ENCODE data around the gene WDR48.
"Not testable (repeated sequence)": the region's sequence is repeated elsewhere in the genome, so short reads cannot be mapped to it uniquely, and the experiment has no call there.

The WDR48 gene

GRCh38 chr3:39028546-39028945, 23.3 kb upstream of the WDR48 start:
- H3K4me3 ChIP-seq (ENCODE audit: low read depth, low read length) = no peak overlapping the region
- no peak for DNase-seq (ENCODE audit: low read depth)
- TF ChIP-seq, protein P1, sequence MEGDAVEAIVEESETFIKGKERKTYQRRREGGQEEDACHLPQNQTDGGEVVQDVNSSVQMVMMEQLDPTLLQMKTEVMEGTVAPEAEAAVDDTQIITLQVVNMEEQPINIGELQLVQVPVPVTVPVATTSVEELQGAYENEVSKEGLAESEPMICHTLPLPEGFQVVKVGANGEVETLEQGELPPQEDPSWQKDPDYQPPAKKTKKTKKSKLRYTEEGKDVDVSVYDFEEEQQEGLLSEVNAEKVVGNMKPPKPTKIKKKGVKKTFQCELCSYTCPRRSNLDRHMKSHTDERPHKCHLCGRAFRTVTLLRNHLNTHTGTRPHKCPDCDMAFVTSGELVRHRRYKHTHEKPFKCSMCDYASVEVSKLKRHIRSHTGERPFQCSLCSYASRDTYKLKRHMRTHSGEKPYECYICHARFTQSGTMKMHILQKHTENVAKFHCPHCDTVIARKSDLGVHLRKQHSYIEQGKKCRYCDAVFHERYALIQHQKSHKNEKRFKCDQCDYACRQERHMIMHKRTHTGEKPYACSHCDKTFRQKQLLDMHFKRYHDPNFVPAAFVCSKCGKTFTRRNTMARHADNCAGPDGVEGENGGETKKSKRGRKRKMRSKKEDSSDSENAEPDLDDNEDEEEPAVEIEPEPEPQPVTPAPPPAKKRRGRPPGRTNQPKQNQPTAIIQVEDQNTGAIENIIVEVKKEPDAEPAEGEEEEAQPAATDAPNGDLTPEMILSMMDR (conservative IDR thresholded peaks at IDR 0.05; ENCODE audit: low read depth, low read length) = no peak

DNA sequence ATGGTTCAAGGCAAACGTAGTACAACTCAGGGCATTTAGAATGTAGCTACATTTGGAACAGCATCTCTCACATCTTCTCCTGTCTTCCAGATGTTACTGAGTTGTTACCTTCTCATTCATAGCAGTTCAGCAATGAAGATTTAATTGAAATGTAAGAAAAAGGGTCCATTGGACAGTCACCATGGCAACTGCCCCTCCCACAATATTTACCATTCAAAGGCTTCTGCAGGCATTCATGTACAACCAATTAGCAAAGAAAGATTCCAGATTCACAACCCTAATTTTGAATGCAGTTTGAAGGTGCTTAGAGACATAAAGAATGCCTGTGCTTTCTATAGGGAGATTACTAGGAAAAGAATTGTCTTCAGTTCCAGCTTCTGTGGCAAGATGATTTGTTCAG, 22.3 kb upstream of the WDR48 start:
- TF ChIP-seq, protein P1 (conservative IDR thresholded peaks at IDR 0.05; ENCODE audit: low read depth, low read length) = no peak
- no peak for DNase-seq (ENCODE audit: low read depth)
- H3K4me3 ChIP-seq (ENCODE audit: low read depth, low read length) = no peak overlapping the region

- H3K4me3 ChIP-seq (ENCODE audit: low read depth, low read length) = no peak overlapping the region
- TF ChIP-seq, protein P1 (conservative IDR thresholded peaks at IDR 0.05; ENCODE audit: low read depth, low read length) = no peak
- DNase-seq (ENCODE audit: low read depth) = peak; percentile 82
Observed at GRCh38 chr3:39038165-39038564, 13.7 kb upstream of the WDR48 start.

GRCh38 chr3:39050029-39050428, 1.8 kb upstream of the WDR48 start:
- TF ChIP-seq, protein P1 (conservative IDR thresholded peaks at IDR 0.05; ENCODE audit: low read depth, low read length) = no peak
- no peak for DNase-seq (ENCODE audit: low read depth)
- H3K4me3 ChIP-seq (ENCODE audit: low read depth, low read length) = no peak overlapping the region

- H3K4me3 ChIP-seq (ENCODE audit: low read depth, low read length) = peak overlapping the region; percentile 78
- TF ChIP-seq, protein P1 (conservative IDR thresholded peaks at IDR 0.05; ENCODE audit: low read depth, low read length) = no peak
- no peak for DNase-seq (ENCODE audit: low read depth)
Observed at GRCh38 chr3:39052583-39052982, 767 bp downstream of the WDR48 start.

GRCh38 chr3:39053696-39054095, 1.9 kb downstream of the WDR48 start:
- TF ChIP-seq, protein P1 (conservative IDR thresholded peaks at IDR 0.05; ENCODE audit: low read depth, low read length) = no peak
- no peak for DNase-seq (ENCODE audit: low read depth)

GRCh38 chr3:39056151-39056550, 4.3 kb downstream of the WDR48 start:
- TF ChIP-seq, protein P1 (conservative IDR thresholded peaks at IDR 0.05; ENCODE audit: low read depth, low read length) = no peak
- peak overlapping the region; percentile 19 for H3K4me3 ChIP-seq (ENCODE audit: low read depth, low read length)
- no peak for DNase-seq (ENCODE audit: low read depth)

More at GRCh38 chr3:39053696-39054095, 1.9 kb downstream of the WDR48 start:
- H3K4me3 ChIP-seq (ENCODE audit: low read depth, low read length) = no peak overlapping the region

DNA sequence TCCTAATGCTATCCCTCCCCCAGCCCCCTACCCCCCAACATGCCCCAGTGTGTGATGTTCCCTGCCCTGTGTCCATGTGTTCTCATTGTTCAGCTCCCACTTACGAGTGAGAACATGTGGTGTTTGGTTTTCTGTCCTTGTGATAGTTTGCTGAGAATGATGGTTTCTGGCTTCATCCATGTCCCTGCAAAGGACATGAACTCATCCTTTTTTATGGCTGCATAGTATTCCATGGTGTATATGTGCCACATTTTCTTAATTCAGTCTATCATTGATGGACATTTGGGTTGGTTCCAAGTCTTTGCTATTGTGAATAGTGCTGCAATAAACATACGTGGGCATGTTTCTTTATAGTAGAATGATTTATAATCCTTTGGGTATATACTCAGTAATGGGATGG, 9.4 kb downstream of the WDR48 start:
- H3K4me3 ChIP-seq (ENCODE audit: low read depth, low read length); DNase-seq (ENCODE audit: low read depth): not testable (repeated sequence)

Data from choroid plexus epithelial cell (primary cell).